ENCODE measurements around the gene KLF1.

DNA sequence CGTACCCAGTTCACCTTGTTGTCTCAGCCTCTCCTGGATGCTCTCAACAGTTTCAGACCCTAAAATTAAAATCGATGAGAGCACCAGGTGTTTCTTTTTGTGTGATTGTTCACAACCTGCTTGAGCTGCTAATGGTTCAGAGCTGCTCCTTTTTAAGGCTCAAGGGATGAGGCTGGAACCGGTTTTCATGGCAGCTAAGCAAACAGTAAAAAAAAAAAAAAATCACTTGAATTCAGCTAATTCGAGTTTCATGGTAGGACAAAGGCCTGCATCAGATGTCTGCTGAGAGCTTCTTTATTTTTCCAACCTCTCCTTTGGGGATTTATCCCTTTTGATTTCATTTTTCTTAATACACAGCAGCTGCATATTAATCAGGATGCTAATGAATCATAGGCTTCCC lies 25.6 kb upstream of the KLF1 start:
- TF ChIP-seq, protein P1, sequence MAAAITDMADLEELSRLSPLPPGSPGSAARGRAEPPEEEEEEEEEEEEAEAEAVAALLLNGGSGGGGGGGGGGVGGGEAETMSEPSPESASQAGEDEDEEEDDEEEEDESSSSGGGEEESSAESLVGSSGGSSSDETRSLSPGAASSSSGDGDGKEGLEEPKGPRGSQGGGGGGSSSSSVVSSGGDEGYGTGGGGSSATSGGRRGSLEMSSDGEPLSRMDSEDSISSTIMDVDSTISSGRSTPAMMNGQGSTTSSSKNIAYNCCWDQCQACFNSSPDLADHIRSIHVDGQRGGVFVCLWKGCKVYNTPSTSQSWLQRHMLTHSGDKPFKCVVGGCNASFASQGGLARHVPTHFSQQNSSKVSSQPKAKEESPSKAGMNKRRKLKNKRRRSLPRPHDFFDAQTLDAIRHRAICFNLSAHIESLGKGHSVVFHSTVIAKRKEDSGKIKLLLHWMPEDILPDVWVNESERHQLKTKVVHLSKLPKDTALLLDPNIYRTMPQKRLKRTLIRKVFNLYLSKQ (tag by site-specific recombination; IDR thresholded peaks at IDR 0.05; ENCODE audit: borderline replicate concordance) = no peak
- TF ChIP-seq CTCF (tag by site-specific recombination; IDR thresholded peaks at IDR 0.05) (no peak), MYNN (tag by site-specific recombination; IDR thresholded peaks at IDR 0.05; ENCODE audit: borderline replicate concordance) (no peak), OVOL3 (tag by site-specific recombination; IDR thresholded peaks at IDR 0.05) (no peak), ZEB2 (tag by site-specific recombination; IDR thresholded peaks at IDR 0.05) (no peak), ZNF26 (tag by site-specific recombination; IDR thresholded peaks at IDR 0.05) (no peak), ZNF311 (tag by site-specific recombination; IDR thresholded peaks at IDR 0.05; ENCODE audit: borderline replicate concordance) (no peak), ZNF610 (tag by site-specific recombination; IDR thresholded peaks at IDR 0.05; ENCODE audit: borderline replicate concordance) (no peak), YY2 (tag by site-specific recombination; IDR thresholded peaks at IDR 0.05) (no peak), ZNF354C (tag by site-specific recombination; IDR thresholded peaks at IDR 0.05; ENCODE audit: borderline replicate concordance, low read depth) (no peak), ZNF48 (tag by site-specific recombination; IDR thresholded peaks at IDR 0.05) (no peak)
- TF ChIP-seq, protein P2, sequence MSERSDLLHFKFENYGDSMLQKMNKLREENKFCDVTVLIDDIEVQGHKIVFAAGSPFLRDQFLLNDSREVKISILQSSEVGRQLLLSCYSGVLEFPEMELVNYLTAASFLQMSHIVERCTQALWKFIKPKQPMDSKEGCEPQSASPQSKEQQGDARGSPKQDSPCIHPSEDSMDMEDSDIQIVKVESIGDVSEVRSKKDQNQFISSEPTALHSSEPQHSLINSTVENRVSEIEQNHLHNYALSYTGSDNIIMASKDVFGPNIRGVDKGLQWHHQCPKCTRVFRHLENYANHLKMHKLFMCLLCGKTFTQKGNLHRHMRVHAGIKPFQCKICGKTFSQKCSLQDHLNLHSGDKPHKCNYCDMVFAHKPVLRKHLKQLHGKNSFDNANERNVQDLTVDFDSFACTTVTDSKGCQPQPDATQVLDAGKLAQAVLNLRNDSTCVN (tag by site-specific recombination; optimal IDR thresholded peaks at IDR 0.05) = no peak
- TF ChIP-seq, protein P3, sequence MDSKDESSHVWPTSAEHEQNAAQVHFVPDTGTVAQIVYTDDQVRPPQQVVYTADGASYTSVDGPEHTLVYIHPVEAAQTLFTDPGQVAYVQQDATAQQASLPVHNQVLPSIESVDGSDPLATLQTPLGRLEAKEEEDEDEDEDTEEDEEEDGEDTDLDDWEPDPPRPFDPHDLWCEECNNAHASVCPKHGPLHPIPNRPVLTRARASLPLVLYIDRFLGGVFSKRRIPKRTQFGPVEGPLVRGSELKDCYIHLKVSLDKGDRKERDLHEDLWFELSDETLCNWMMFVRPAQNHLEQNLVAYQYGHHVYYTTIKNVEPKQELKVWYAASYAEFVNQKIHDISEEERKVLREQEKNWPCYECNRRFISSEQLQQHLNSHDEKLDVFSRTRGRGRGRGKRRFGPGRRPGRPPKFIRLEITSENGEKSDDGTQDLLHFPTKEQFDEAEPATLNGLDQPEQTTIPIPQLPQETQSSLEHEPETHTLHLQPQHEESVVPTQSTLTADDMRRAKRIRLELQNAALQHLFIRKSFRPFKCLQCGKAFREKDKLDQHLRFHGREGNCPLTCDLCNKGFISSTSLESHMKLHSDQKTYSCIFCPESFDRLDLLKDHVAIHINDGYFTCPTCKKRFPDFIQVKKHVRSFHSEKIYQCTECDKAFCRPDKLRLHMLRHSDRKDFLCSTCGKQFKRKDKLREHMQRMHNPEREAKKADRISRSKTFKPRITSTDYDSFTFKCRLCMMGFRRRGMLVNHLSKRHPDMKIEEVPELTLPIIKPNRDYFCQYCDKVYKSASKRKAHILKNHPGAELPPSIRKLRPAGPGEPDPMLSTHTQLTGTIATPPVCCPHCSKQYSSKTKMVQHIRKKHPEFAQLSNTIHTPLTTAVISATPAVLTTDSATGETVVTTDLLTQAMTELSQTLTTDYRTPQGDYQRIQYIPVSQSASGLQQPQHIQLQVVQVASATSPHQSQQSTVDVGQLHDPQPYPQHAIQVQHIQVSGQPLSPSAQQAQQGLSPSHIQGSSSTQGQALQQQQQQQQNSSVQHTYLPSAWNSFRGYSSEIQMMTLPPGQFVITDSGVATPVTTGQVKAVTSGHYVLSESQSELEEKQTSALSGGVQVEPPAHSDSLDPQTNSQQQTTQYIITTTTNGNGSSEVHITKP (tag by site-specific recombination; IDR thresholded peaks at IDR 0.05) = no peak

All from HEK293 (cell line).